SKM-1 (cell line): ENCODE data around the gene VPS37B.

Experiments
- DNase-seq: peaks from one replicate; lab custom pipeline; 2025; ENCODE audit not compliant: unreplicated experiment; lab: John Stamatoyannopoulos, UW

Gene VPS37B

DNA sequence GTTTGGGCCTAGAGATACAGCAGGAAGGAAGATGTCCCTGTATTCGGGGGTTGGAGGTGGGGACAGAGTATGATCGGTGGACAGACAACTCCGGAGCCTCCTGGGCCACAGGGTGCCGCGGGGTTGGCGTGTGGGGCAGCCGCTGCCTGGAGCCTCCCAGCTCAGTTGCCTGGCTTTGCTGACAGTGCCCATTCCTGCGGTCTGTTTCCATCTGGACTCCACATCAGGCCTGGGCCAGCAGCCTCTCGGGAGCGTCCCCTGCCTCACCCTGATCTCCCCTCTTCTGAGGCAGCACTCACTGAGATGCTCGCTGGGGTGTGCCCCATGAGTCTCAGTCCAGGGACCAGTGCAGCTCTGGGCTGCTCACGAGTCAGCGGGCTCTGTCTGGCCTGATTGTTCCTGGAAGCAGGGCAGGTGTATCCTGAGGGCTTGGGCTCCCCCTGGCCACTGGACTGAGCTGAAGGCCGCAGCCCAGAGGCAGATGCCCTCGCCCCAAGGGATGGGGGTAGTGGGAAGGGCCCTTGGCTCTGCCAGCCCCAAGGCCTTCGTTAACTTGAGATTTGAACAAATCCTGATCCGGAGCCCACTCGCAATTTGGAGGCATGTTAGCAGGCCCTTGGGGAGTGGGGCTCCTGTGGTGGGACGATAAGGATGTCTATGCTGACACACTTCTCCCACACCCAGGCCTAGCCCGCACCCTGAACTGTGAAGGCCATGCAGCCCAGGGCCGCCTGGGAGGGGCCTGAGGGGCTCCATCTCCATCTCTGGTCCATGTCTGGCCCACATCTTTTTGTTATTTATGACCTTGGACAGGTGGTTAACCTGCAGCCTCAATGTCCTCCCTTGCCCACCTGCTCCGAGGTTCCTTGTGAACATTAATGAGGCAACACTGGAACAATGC, 53.2 kb downstream of the VPS37B start:
- no peak for DNase-seq

DNA sequence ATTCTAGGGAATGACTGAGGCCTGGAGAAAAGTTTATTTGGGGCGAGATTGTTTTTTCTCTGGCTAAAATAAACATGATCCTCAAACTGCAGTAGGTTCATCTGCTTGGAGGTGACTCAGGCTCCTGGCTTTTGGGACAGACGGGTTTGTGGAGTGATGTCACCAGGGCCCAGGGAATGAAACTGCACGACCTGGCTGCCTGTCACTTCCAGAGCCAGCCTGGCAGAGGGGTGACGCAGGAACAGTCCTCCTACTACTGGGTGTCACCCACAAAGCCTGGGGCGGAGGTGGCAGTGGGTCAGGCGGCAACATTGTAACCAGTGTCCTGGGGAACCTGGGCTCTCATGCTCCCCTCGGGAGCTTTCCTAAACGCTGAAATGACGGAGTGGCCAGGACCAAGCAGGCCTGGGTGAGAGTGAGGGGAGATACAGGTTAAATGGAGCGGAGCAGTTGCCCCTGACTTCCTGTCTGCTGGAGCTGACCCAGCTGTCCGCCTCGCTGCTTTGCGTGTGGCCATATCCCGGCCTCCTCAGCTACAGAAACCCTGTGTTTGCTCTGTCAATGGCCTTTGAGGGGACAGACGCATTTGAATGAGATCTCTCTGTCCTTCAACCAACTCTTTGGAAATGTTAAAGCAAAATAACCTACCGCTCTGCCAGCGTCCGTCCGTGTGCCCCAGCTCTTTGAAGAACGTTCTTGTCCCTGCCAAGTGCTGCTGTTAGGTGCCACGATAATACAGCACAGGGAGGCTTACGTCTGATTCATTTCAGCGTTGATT, 54.2 kb downstream of the VPS37B start:
- no peak for DNase-seq

DNA sequence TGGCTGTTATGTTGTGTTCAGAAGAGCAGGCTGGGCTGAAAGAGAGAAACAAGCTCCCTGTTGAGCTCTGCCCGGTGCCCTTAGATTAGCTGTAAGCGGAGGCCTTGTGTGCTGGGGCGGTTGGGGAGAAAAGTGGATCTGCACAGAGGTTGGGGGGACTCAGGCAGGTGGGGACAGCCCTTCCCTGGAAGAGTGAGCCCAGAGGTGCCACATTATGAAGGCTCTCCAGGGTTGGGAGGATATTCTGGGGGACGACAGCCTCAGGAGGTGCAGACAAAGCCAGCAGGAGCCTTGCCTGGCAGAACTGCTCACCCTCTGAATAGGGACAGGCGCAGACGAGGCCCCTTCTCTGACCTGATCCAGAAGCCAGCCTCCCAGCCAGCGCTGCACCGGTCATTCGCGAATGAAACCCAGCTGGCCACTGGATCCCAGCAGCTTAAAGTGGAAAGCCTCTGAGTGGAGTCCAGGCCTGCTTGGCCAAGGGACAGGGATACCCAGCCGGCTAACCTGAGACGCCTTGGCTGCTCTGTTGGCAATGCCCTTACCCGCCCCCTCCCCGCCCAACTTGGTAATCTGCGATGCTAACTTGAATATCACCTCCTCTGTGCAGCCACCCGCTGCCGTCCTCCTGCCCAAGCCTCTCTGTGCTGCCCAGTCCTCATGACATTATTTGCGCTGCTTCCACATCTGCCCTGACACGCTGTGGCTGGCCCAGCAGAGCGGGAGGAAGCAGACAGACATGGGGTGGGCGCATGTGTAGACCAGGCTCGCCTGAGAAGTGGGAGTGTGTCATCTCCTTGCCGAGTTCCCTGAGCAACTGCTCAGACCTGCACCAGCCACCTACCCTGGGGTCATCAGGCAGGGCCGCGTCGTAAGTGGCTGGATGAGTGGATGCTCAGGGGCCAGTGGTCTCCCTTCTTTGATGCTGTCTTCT, 55.1 kb downstream of the VPS37B start:
- no peak for DNase-seq

DNA sequence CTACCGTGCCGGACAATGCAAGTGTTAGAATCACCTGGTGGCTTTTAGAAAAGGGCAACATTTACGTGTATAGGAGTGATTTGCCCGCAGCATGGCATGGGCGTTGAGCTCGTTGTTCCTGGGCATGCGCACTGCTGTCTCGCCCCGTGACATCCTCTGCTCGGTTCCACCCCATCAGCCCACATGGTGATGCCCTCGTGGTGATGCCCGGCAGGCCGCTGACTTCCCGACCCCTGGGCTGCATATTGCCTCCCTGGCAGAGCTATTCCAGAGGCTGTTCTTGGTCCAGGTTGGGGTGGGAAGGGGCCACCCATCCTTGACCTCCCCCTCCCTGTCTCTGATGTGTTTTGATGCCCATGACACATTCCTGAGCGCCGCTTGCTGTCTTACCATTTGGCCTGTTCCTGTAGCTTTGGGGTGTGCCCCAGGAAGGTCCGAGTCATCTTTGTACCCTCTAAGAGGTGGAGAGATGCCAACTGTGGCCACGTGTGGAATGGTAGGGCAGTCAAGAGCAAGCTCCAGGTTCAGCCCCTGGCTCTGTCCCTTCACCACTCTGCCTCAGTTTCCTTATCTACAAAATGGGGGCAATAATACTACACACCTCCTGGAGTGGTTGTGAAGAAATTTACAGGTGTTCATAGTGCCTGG, 55.9 kb downstream of the VPS37B start:
- no peak for DNase-seq

DNA sequence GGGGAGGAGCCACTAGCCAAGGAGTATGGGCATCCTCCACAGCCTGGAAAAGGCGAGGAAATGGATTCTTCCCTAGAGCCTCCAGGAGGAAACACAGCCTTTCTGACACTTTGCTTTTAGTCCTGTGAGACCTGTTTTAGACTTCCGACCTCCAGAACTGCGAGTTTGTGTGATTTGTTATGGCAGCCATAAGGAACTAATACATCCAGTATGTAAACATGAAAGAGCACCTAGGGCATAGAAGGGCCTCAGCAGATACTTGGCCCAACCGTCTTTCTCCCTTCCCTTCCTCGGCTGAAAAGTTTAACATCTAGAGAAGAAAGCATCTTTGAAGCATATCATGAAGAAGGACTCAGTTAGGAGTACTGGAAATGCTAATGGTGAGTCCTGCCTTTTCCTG, 57.1 kb downstream of the VPS37B start:
- DNase-seq: no peak

DNA sequence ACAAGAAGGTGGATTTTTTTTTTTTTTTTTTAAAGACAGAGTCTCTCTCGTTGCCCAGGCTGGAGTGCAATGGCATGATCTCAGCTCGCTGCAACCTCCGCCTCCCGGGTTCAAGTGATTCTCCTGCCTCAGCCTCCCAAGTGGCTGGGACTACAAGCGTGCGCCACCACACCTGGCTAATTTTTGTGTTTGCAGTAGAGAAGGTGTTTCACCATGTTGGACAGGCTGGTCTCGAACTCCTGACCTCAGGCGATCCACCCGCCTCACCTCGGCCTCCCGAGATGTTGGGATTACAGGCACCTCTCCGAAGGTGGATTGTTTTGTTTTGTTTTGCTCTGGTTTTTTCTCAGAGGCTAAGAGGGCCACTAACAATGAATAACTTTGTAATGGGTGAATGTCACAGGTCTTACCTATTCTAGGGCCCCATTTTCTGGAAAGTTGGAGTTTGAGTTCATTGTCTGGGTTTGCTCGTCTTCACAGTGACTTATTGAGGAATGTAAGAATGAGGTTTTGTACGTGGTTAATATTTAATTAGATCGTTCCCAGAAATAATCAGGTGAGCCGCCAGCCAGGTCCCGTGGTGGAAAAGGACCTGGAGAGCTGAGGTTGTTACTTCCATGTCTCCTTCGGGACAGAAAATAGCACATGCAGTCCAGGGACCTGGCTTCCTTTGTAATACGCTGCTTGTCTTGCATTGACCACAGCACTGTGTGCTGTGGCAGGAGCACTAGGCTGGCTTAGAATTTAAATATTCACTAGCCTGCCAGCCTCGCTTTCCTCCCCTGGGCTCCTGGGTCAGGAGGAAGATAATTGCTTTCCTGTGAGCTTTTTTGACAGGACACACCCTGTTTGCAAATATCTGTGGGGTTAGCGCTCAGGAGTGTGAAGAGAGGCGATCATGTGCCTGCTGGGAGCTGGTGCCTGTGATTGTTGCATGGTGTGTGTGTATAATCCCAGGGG, 58.3 kb downstream of the VPS37B start:
- no peak for DNase-seq

DNA sequence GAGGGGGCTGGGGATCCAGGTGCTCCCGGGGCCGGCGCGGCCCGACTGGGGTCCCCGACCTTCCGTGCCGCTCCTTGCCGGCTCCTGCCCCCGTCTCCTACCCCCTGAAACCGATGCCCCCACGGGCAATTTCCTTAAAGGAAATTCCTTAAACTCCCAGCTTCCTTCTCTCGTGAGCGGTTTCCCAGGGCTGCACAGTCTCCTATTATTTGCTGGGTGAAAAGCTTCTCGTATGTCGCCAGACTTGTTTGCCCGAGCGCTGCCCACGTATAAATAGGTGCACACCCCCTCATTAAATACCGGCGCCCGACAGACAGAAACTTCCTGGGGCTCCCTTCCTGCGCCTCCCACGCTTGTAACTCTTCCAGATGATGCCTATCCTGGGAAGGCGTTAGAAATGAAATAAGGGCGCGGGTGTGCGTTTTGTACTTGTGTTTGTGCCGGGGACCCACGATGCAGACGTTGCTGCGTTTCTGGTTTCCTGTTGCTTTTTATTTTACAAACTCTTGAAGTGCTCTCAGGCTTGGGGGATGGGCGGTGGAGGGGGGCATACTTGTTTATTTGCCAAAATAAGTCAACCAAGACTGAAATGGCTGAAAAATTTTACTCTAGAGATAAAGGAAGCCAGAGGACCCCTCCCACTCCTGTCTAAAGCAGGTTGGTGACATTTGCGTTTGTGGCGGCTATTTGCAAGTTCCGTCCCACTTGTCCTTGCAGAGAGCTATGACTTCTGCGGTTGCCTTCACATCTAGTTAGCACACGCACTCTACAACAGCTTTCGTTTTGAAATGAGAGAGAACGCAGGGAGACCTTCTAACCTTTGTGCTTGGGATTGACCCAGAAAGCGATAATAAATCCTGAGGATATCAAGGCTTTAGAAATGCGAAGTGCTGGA, 59.6 kb downstream of the VPS37B start:
- DNase-seq: no peak

DNA sequence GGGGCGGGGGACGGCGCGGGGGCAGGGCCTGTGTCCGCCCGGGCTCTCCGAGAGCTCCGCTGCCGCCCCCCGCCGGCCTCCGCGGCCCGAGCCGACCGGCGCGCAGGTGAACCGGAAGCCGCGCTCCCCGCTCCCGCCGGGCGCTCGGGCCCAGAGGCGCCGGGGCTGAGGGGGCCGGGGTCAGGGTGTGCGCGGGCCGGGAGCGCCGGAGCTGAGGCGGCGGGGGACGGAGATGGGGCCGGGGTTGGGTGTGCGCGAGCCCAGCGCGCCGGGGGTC, 60.2 kb downstream of the VPS37B start:
- DNase-seq: no peak

DNA sequence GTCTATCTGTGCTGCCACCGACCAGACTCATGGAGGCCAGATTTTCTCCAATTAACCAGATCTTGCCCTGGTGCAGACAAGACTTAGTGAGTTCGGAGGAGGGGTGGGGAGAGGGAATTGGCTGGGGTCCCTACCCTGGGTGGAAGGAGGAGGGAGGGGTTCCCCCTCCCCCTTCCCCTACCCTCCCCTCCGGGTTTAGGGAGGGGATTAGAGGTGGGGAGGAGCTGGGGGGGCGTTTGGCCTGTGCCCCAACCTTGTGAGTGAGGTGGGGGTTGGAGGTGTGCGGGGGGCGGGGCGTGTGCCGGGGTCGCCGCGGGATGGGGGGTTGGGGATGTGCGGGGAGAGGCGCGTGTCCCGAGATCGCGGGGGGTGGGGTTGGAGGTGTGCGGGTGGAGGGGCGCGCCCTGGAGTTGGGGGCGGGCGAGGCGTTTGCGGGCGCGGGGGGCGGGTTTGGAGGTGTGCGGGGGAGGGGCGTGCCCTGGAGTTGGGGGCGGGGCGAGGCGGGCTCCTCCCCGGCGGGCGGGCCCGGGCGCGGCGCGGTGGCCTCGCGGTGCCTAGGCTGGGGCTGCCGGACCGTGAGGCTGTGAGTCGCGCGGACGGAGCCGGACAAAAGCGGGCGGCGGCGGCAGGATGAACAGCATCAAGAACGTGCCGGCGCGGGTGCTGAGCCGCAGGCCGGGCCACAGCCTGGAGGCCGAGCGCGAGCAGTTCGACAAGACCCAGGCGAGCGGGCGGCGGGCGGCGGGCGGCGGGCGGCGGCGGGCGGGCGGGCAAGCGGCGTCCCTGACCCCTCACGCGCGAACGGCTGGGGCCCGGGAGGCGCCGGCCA, 60.8 kb downstream of the VPS37B start, which contains the start of gene HIP1R:
TSS of gene HIP1R (plus strand) at position 537 of the 829 bp plus-strand sequence. CDS start at position 631, 94 bp downstream.
- DNase-seq: no peak

DNA sequence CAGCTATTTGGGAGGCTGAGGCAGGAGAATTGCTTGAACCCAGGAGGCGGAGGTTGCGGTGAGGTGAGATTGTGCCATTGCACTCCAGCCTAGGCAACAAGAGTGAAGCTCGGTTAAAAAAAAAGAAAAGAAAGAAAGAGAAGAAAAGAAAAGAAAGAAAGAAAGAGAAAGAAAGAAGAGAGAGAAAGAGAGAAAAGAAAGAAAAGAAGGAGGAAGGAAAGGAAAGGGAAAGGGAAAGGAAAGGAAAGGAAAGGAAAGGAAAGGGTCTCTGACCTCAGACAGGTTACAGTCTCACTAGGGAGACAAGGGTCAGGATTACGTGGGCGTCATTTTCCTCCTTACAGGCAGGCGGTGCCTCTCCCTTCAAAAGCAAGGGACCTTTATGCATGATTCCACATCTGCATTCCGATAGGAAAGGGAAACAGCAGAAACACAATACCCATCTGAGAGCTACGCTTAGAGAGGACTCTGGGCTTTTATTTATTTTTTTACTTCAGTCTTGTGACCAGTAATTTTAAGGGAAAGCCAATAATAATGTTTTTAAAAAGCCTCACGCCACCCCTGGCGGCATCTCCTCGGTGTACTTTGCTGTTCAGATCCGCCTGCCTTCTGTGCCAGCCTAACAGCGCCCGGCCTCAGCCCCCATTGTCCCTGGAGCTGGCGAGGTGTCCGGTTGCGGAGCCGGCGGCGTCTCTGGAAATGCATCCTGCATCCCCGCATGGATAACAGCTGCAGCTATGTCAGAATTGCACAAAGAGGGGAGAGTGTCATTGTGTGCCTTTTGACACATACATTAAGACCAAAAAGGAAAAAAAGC, 61.6 kb downstream of the VPS37B start:
- no peak for DNase-seq

DNA sequence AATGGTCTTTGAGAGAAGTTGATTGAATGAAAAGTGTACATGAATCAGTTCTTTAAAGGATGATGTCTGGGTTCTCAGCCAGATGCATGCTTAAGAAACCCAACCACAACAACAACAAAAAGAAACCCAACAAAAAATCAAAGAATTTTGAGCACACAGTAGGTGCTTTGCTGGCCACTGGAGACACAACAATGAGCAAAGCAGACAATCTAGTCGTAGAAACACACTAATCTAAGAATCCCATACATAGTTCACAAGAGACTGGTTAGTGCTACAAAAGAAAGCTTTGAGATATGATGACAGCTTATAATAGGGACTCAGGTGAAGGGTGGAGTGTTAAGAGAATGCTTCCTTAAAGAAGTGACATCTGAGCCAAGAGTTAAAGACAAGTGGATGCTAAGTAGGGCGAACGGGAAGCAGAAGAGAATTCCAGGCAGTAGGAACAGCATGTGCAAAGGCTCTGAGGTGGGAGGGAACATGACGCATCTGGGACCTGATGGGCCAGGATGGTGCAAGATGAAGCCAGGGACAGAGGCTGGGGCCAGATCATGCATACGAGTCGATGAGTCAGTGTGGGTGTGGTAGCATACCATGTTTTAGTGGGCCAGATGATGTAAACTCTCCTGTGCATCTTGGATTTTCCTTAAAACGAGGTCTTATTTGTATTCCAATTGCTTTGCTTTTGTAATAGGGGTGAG, 65.3 kb downstream of the VPS37B start:
- DNase-seq: no peak

DNA sequence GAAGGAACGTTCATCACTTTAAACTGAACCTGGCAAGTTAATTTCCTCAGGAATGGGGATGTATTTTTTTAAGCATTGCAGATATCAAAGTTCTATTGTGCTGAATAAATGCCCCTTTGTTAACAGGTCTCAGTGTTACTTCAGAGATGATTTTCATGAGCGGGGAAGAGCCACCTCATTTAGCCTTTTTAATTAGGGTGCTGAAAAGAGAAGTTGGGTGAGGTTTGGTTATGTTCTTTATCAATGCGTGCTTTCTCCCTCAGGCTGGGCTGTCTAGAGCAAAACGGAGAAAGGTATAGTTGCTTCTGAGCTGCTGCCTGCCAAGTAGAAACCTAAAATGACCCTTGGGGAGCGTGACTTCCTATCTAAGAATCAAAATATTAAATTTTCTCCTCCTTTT, 68.7 kb downstream of the VPS37B start:
- no peak for DNase-seq

DNA sequence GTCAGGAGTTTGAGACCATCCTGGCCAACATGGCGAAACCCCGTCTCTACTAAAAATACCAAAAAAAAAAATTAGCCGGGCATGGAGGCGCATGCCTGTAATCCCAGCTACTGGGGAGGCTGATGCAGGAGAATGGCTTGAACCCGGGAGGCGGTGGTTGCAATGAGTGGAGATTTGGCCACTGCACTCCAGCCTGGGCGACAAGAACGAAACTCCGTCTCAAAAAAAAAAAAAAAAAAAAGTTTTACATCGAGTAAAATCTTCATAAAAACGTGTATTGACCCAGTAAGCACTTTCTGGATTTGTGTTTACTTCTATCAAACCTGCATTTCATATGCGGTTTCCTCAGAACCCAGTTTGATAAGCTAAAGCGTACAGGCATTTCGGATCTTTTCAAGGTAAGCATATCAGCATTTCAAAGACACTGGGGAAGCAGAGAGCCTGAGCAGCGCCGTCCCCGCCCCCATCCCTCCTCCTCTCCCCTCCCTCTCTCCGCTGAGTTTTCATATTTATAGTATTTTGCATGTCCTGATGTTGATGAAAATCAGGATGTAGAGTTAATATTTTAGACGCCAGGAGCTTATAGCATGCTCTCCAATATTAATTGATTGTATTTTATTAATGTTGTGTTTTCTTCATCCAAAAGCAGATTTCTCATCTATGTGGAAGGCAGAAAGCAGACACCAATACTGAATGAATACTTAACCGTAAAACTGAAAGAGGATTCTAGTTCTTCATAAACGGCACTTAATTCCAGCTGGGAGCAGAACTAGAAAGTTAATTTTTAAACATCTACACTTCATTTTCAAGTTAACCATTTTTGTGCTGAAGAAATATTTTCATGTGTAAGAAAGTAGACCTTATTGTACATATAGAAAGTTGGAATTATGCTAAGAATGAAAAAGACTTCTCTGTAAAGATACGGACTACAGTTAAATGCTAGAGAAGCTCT, 69.9 kb downstream of the VPS37B start:
- no peak for DNase-seq

DNA sequence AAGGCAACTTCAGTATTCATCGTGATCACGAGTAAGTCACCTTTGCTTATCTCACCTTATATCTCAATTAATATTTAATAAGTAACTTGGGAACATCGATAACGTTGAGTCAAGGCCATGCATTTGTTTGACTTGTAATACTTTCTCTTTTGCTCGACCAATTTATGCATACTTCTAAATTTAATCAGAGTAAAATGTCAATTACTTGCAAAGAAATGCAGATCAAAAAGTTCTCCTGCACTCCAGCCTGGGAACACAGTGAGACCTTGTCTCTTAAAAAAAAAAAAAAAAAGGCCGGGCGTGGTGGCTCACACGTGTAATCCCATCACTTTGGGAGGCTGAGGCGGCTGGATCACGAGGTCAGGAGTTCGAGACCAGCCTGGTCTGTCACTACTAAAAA, 72.5 kb downstream of the VPS37B start:
- no peak for DNase-seq

DNA sequence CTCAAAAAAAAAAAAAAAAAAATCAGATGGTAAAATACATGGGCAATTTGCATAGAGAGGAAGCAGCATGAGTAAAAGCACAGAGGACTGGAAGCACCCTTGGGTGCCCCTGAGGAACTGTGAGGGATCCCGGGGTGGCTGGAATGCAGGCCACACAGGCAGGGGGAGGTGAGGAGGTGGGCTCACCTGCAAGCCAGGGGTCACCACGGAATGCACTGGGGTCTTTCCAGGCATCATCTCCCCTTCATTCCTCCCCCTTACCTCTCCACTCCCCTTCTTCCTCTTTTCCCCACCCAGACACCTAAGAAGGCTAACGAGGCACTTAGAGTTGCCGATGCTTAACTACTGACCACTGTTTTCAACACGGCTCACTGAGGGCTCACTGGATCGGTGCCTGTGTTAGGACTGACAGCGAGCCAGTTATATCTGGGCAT, 75.1 kb downstream of the VPS37B start:
- DNase-seq: no peak
